Esophagus muscularis mucosa (tissue), 4 donors: ENCODE data around the gene PLXNB1. TPM values are rescaled to one million over a fixed set of nuclear protein-coding genes. Genes with fewer than 3 reads are reported as not detected.

Experiments used
- DNase-seq: peaks from one replicate; pipeline ENCODE4 v3.0.0-alpha.2; 2017; ENCODE audit errors: extremely low spot score
- H3K27ac ChIP-seq, 4 donors: fragments of 200-600 bp; sonication (generic); replicated peaks in 1 of 4; 1 replicate in 3 of 4; 2 replicates in 1 of 4; pipeline ENCODE4 v1.5.1; 2016 to 2019; ENCODE audit warnings: mild to moderate bottlenecking in 1 of 4
- H3K27me3 ChIP-seq, 4 donors: fragments of 200-600 bp; sonication (generic); one replicate each; pipeline versions ENCODE4 v1.5.1 to v1.6.0; 2016 to 2019
- H3K36me3 ChIP-seq, 4 donors: fragments of 200-600 bp; sonication (generic); one replicate each; pipeline ENCODE4 v1.5.1; 2016 to 2019
- H3K4me1 ChIP-seq, 4 donors: fragments of 200-600 bp; sonication (generic); one replicate each; pipeline ENCODE4 v1.5.1; 2016 to 2019
- H3K4me3 ChIP-seq, 4 donors: fragments of 200-600 bp; sonication (generic); 1 replicate in 2 of 4; 2 replicates in 2 of 4; pipeline ENCODE4 v1.5.1; 2016 to 2019; ENCODE audit warnings: mild to moderate bottlenecking in 4 of 4, moderate library complexity in 1 of 4
- H3K9me3 ChIP-seq, 4 donors: fragments of 200-600 bp; sonication (generic); 1 replicate in 3 of 4; 2 replicates in 1 of 4; pipeline ENCODE4 v1.5.1; 2016 to 2019
- CTCF ChIP-seq, 3 experiments: fragments of 200-600 bp in 2 of 3; fragments of 450-650 bp in 1 of 3; sonication (generic) in 2 of 3; IDR thresholded peaks; one replicate each; pipeline ENCODE4 v1.5.1; 2017 to 2019; ENCODE audit warnings: antibody characterized with exemption in 3 of 3, mild to moderate bottlenecking in 2 of 3, moderate library complexity in 1 of 3
- EP300 ChIP-seq: sonication (generic); formaldehyde crosslinking; IDR thresholded peaks from one replicate; pipeline ENCODE4 v1.6.1; 2017; ENCODE audit warnings: antibody characterized with exemption
- POLR2A ChIP-seq: fragments of 450-650 bp; IDR thresholded peaks from one replicate; pipeline ENCODE4 v1.6.1; 2017; ENCODE audit warnings: antibody characterized with exemption, moderate library complexity, mild to moderate bottlenecking, low read depth
- POLR2AphosphoS5 ChIP-seq, 2 donors: sonication (generic); formaldehyde crosslinking; IDR thresholded peaks; one replicate each; pipeline ENCODE4 v1.6.1; 2017; ENCODE audit warnings: antibody characterized with exemption in 2 of 2
- WGBS: methylation state at CpG from one replicate; pipeline ENCODE4 v1.1.5; 2018; 5-methylcytosine and 5-hydroxymethylcytosine counted together
- intact Hi-C: fragments of 100-400 bp; cut with DNase I; formaldehyde crosslinking; loops from one replicate; pipeline ENCODE4 v1.15.1; 2023
- total RNA-seq, 4 donors: library from RNA; depleted of rRNA; stranded (reverse); fragments of >200 nt; gene quantifications; one replicate each; pipeline versions ENCODE4 v1.1.0 to v1.2.1, GENCODE V29; 2016

The PLXNB1 gene
- total RNA-seq, 4 donors from 2014 or later, result 120 to 200 (median 152) TPM

DNA sequence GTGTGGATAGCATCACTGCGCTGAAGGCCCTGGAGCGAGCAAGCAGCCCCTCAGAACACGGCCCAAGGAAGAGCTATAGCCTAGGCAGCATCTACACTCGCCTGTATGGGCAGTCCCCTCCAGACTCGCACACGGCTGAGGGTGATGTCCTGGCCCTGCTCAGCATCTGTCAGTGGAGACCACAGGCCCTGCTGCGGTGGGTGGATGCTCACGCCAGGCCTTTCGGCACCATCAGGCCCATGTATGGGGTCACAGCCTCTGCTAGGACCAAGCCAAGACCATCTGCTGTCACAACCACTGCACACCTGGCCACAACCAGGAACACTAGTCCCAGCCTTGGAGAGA lies 37.2 kb upstream of the PLXNB1 start:
- Histone ChIP-seq H3K9me3 (no peaks in the 10 kb centered on the region), H3K27ac (peak overlapping the region; percentile 96 to 100 (median 98)), H3K4me3 (peak overlapping the region; percentile 56 to 71 (median 58)), H3K36me3 (peaks cover 14 to 50% (median 45%) of the 10 kb centered on the region in 4 donors), H3K27me3 (no peaks in the 10 kb centered on the region), H3K4me1 (peaks cover 74 to 78% (median 76%) of the 10 kb centered on the region in 4 donors)
- intact Hi-C loops, result no loop called here
- WGBS, result 54% methylated on average over 3 of the region's 9 CpGs
- TF ChIP-seq CTCF (IDR thresholded peaks at IDR 0.05), result no peak
- TF ChIP-seq POLR2A, result no peak
- TF ChIP-seq EP300, result no peak
- no peak for TF ChIP-seq POLR2AphosphoS5 (IDR thresholded peaks at IDR 0.05)
- no peak for DNase-seq

- peak overlapping the region; percentile 56 to 71 (median 58) for H3K4me3 ChIP-seq
- H3K27me3 ChIP-seq, result no peaks in the 10 kb centered on the region
- intact Hi-C loops, result no loop called here
- H3K9me3 ChIP-seq, result no peaks in the 10 kb centered on the region
- TF ChIP-seq POLR2AphosphoS5 (IDR thresholded peaks at IDR 0.05), result no peak
- no peak for TF ChIP-seq POLR2A
- no peak for TF ChIP-seq EP300
- no peak for TF ChIP-seq CTCF (IDR thresholded peaks at IDR 0.05)
- no peak for DNase-seq
- H3K4me1 ChIP-seq, result peaks cover 69 to 73% (median 71%) of the 10 kb centered on the region in 4 donors
- WGBS, result 29% methylated on average over 14 of the region's 19 CpGs
- H3K27ac ChIP-seq, result peak overlapping the region; percentile 96 to 100 (median 98)
- H3K36me3 ChIP-seq, result peaks cover 14 to 56% (median 45%) of the 10 kb centered on the region in 4 donors
Measured at GRCh38 chr3:48466386-48467109, 36.7 kb upstream of the PLXNB1 start.

DNA sequence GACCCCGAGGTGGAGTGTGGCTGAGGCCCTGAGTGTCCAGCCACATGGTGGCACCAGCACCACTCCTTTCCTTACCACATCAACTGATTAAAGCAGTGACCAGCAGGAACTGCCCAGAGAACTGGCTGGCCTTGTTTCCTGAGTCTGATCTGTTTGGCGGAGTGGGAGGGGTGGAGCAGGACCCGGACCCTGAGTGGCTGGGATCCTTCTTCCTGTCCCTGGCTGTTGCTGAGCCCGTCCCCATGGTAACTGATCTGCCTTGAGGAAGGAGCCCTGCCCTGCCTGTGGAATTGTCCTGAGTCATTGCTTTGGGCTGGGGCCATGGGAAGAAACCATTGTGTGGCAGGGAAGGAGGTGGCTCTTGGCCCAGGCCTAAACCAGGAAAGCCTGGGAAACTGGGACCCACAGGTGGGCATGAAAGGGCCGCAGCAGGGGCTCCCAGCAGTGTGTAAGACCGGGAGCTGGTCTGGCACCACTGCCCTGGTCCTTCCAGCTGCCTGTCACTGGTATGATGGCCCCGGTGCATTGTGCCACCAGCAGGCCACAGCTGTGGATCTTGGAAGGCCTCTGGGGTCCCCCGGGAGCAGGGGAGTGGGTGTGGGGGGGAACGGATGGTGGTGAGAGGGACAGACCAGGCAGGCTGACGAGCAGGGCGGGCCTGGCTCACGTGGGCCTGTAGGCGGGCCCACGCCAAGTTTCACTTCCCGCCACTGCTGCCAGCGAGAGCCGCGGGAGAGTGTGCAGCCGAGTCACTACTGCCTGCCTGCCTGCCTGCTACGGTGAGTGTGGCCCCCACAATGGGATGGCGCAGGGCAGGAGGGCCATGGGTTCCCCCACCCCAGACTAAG lies 35.9 kb upstream of the PLXNB1 start:
- H3K9me3 ChIP-seq, result no peaks in the 10 kb centered on the region
- WGBS, result under 1% methylated on average over 18 of the region's 21 CpGs
- TF ChIP-seq CTCF (IDR thresholded peaks at IDR 0.05), result peak; percentile 81 to 91 (median 90)
- no peak for TF ChIP-seq EP300
- peak; percentile 66 for TF ChIP-seq POLR2A
- TF ChIP-seq POLR2AphosphoS5 (IDR thresholded peaks at IDR 0.05), result peak; percentile 89 to 95
- no peaks in the 10 kb centered on the region for H3K27me3 ChIP-seq
- H3K27ac ChIP-seq, result peak overlapping the region; percentile 96 to 100 (median 98)
- intact Hi-C loops, result loop anchor here (1.0 kb wide), 2 partner anchors 40 to 83 kb away; no protein-coding TSS in a partner anchor
- H3K36me3 ChIP-seq, result peaks cover 19 to 64% (median 51%) of the 10 kb centered on the region in 4 donors
- H3K4me3 ChIP-seq, result peak overlapping the region; percentile 56 to 71 (median 58)
- H3K4me1 ChIP-seq, result peaks cover 62 to 65% (median 63%) of the 10 kb centered on the region in 4 donors
- DNase-seq, result peak; percentile 99

DNA sequence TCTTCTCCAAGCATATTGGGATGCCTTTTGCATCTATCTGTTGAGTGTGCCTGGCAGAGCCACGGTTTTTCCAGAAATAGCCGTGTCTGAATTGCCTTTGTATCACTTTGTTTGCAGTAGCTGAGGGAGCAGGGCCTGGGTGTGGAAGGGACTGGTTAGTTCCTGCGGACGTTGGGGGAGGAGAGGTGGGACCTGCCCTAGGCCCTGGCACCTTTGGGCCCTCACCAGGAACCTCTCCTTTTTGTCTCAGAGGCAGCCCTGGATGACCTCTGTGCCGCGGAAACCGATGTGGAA lies 35.3 kb upstream of the PLXNB1 start:
- TF ChIP-seq CTCF (IDR thresholded peaks at IDR 0.05), result no peak
- no peak for TF ChIP-seq EP300
- TF ChIP-seq POLR2AphosphoS5 (IDR thresholded peaks at IDR 0.05), result no peak
- TF ChIP-seq POLR2A, result no peak
- Histone ChIP-seq H3K27ac (peak overlapping the region; percentile 96 to 100 (median 98)), H3K9me3 (no peaks in the 10 kb centered on the region), H3K27me3 (no peaks in the 10 kb centered on the region), H3K36me3 (peaks cover 23 to 66% (median 55%) of the 10 kb centered on the region in 4 donors), H3K4me1 (peaks cover 57 to 59% (median 57%) of the 10 kb centered on the region in 4 donors), H3K4me3 (peak overlapping the region in 2 of 4 donors; percentile 56 to 71)
- 18% methylated on average over 6 of the region's 7 CpGs for WGBS
- intact Hi-C loops, result loop anchor here (1.0 kb wide), 2 partner anchors 40 to 83 kb away; no protein-coding TSS in a partner anchor
- no peak for DNase-seq
